K562 (cell line): ENCODE measurements around the gene SMIM12. TPM values are rescaled to one million over a fixed set of nuclear protein-coding genes. Genes with fewer than 3 reads are reported as not detected.

Source experiments
- CHD4 ChIP-seq: fragments of 200-600 bp; sonication (generic); IDR thresholded peaks from 3 replicates; pipeline ENCODE4 v1.6.1; 2012; ENCODE audit warnings: low read depth, mild to moderate bottlenecking, mixed read lengths, low read length, inconsistent platforms; ENCODE audit not compliant: insufficient read depth, insufficient replicate concordance, poor library complexity, severe bottlenecking
- DMBX1 ChIP-seq: fragments of 250-450 bp; sonication (Bioruptor Pico); IDR thresholded peaks from 2 replicates; pipeline ENCODE4 v1.8.0; 2022; ENCODE audit warnings: inconsistent platforms, mild to moderate bottlenecking, moderate library complexity, borderline replicate concordance
- EP400 ChIP-seq: fragments of 450-650 bp; IDR thresholded peaks from 2 replicates; pipeline ENCODE4 v1.6.1; 2017; ENCODE audit warnings: antibody characterized with exemption, mild to moderate bottlenecking, moderate library complexity
- FOS ChIP-seq: IDR thresholded peaks from 3 replicates; pipeline ENCODE4 v1.6.1; 2011; ENCODE audit not compliant: insufficient read length; ENCODE audit errors: extremely low read depth
- FOXK1 ChIP-seq: sonication (generic); formaldehyde crosslinking; IDR thresholded peaks from 2 replicates; pipeline ENCODE4 v1.8.0; 2022; ENCODE audit warnings: missing genetic modification reagents, mild to moderate bottlenecking, borderline replicate concordance
- HMGXB4 ChIP-seq: sonication (generic); formaldehyde crosslinking; IDR thresholded peaks from 2 replicates; pipeline ENCODE4 v1.8.1; 2023; ENCODE audit warnings: mild to moderate bottlenecking, missing genetic modification reagents
- KLF16 ChIP-seq: IDR thresholded peaks from 2 replicates; pipeline ENCODE4 v1.6.1; 2016; ENCODE audit warnings: antibody characterized with exemption
- TAF1 ChIP-seq: IDR thresholded peaks from 2 replicates; pipeline ENCODE4 v1.6.1; 2011; ENCODE audit warnings: mild to moderate bottlenecking, low read length, moderate library complexity; ENCODE audit not compliant: insufficient read depth, control insufficient read depth, severe bottlenecking; ENCODE audit errors: extremely low read depth
- ZC3H8 ChIP-seq: fragments of 450-650 bp; IDR thresholded peaks from 2 replicates; pipeline ENCODE4 v1.6.1; 2017
- ZNF175 ChIP-seq: fragments of 200-800 bp; sonication (Bioruptor generic); IDR thresholded peaks from 2 replicates; pipeline ENCODE4 v1.6.1; 2016; ENCODE audit warnings: low read depth, mild to moderate bottlenecking, missing genetic modification characterization, missing compliant biosample characterization
- polyA plus RNA-seq, 8 experiments: library from polyadenylated mRNA; depleted of rRNA in 4 of 8; stranded (reverse) in 5 of 8; unstranded in 3 of 8; fragments of >200 nt; fragmentation: Nextera tagmentation in 2 of 8; fragmentation: Illumina TruSeq in 1 of 8; extraction: Ambion mirVana in 2 of 8; extraction: Trizol in 1 of 8; gene quantifications; 2 replicates each; pipeline versions ENCODE4 v1.2.1 to v1.2.3, GENCODE V29; 2011 to 2014; ENCODE audit warnings: inconsistent platforms in 1 of 8, missing spikeins in 1 of 8
- total RNA-seq, 7 experiments: library from RNA; depleted of rRNA in 6 of 7; stranded (reverse); fragments of >200 nt in 6 of 7; fragmentation: Illumina TruSeq in 2 of 7; extraction: Trizol in 2 of 7; gene quantifications; 2 replicates each; pipeline versions ENCODE4 v1.2.1 to v1.2.3, GENCODE V29; 2011 to 2021; ENCODE audit warnings: low replicate concordance in 1 of 7
- TF ChIP-seq, protein P1 (sequence below), 2 experiments: fragments of 450-650 bp; IDR thresholded peaks; 2 replicates each; pipeline ENCODE4 v1.6.1; 2016; ENCODE audit warnings: mild to moderate bottlenecking in 2 of 2, borderline replicate concordance in 1 of 2, low read depth in 1 of 2, moderate library complexity in 1 of 2
- TF ChIP-seq, protein P2 (sequence below): fragments of 250-450 bp; sonication (Bioruptor Pico); IDR thresholded peaks from 2 replicates; pipeline ENCODE4 v1.5.0; 2020; ENCODE audit warnings: mild to moderate bottlenecking

Gene SMIM12
- total and polyA plus RNA-seq, 9 of the 15 experiments (the other 6 are each of a cell fraction or from before 2014, with no cell fraction given), result 51.7 to 112 (median 63.9) TPM

GRCh38 chr1:34845131-34845901 lies 14.2 kb downstream of the SMIM12 start (continued):
- TF ChIP-seq FOXK1 (CRISPR knock-in tag), result 0 out of 2 replicates have a peak, but pooled peaks have one; percentile 17
- no peak for TF ChIP-seq HMGXB4
- TF ChIP-seq, protein P1, sequence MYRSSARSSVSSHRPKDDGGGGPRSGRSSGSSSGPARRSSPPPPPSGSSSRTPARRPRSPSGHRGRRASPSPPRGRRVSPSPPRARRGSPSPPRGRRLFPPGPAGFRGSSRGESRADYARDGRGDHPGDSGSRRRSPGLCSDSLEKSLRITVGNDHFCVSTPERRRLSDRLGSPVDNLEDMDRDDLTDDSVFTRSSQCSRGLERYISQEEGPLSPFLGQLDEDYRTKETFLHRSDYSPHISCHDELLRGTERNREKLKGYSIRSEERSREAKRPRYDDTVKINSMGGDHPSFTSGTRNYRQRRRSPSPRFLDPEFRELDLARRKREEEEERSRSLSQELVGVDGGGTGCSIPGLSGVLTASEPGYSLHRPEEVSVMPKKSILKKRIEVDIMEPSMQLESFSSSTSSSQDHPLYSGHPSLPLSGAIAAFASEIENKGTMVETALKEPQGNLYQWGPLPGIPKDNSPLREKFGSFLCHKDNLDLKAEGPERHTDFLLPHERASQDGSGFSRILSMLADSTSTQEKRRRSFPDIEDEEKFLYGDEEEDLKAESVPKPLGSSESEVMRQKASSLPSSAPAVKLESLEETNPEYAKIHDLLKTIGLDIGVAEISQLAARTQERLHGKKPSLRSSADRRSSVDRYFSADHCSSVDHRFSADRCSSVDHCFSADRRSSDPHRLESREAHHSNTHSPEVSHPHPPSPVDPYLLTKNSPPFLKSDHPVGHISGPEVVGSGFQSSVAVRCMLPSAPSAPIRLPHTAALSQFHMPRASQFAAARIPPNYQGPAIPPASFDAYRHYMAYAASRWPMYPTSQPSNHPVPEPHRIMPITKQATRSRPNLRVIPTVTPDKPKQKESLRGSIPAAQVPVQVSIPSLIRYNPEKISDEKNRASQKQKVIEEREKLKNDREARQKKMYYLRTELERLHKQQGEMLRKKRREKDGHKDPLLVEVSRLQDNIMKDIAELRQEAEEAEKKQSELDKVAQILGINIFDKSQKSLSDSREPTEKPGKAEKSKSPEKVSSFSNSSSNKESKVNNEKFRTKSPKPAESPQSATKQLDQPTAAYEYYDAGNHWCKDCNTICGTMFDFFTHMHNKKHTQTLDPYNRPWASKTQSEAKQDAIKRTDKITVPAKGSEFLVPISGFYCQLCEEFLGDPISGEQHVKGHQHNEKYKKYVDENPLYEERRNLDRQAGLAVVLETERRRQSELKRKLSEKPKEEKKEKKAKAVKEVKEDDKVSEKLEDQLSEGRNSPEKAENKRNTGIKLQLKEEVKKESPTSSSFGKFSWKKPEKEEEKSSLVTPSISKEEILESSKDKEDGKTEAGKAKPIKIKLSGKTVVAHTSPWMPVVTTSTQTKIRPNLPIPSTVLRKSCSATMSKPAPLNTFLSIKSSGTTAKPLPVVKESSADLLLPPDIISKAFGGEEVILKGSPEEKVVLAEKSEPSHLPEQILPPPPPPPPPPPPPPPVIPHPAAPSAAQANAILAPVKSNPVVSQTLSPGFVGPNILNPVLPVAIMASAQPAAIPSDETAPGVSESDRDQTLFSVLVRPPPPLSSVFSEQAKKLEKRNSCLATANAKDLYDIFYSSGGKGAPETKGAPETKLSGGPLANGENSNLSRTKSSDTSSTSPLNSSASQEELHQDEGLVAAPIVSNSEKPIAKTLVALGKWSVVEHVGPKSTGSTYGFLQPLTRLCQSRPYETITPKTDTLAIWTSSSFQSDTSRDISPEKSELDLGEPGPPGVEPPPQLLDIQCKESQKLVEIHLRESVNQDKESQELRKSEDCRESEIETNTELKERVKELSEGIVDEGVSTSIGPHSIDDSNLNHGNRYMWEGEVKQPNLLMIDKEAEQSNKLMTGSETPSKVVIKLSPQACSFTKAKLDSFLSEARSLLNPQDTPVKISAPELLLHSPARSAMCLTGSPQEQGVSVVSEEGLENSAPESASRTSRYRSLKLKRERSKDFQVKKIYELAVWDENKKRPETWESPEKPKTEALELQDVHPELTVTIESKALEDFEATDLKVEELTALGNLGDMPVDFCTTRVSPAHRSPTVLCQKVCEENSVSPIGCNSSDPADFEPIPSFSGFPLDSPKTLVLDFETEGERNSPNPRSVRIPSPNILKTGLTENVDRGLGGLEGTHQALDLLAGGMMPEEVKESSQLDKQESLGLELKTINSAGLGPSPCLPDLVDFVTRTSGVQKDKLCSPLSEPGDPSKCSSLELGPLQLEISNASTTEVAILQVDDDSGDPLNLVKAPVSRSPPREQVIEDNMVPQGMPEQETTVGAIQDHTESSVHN (IDR thresholded peaks at IDR 0.05; ENCODE audit: borderline replicate concordance in 1 of 2, low read depth in 1 of 2), result no peak
- TF ChIP-seq CHD4, result no peak
- TF ChIP-seq TAF1, result peak; percentile 27
- peak; percentile 66; the same call in 1 of the 2 replicates for TF ChIP-seq DMBX1 (CRISPR knock-in tag)
- TF ChIP-seq ZC3H8, result no peak
- TF ChIP-seq, protein P2, sequence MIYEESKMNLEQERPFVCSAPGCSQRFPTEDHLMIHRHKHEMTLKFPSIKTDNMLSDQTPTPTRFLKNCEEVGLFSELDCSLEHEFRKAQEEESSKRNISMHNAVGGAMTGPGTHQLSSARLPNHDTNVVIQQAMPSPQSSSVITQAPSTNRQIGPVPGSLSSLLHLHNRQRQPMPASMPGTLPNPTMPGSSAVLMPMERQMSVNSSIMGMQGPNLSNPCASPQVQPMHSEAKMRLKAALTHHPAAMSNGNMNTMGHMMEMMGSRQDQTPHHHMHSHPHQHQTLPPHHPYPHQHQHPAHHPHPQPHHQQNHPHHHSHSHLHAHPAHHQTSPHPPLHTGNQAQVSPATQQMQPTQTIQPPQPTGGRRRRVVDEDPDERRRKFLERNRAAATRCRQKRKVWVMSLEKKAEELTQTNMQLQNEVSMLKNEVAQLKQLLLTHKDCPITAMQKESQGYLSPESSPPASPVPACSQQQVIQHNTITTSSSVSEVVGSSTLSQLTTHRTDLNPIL (CRISPR knock-in tag), result no peak
- 0 out of 2 replicates have a peak, but pooled peaks have one; percentile 20 for TF ChIP-seq EP400
- no peak for TF ChIP-seq FOS
- peak; percentile 20; the same call in 1 of the 2 replicates for TF ChIP-seq KLF16
- peak; percentile 81; the same call in 1 of the 2 replicates for TF ChIP-seq ZNF175 (CRISPR knock-in tag)
